ENCODE measurements around the gene HNRNPR.

HNRNPR gene

GRCh38 chr1:23303524-23303923, 40.6 kb downstream of the HNRNPR start:
- POLR2A ChIA-PET (ENCODE audit: low non-redundant PET): no interaction called here
- no peak for TF ChIP-seq CTCF (conservative IDR thresholded peaks at IDR 0.05; ENCODE audit: low read depth)
- CTCF ChIA-PET: no interaction called here
- DNase-seq (ENCODE audit: low spot score): no peak
- H3K27ac ChIP-seq: no peak overlapping the region

- DNase-seq (ENCODE audit: low spot score): no peak
- ChIA-PET CTCF (no interaction called here), POLR2A (ENCODE audit: low non-redundant PET) (no interaction called here)
- TF ChIP-seq CTCF (conservative IDR thresholded peaks at IDR 0.05; ENCODE audit: low read depth): no peak
- H3K27ac ChIP-seq: no peak overlapping the region
Observed at GRCh38 chr1:23296931-23297330, 47.2 kb downstream of the HNRNPR start.

GRCh38 chr1:23291706-23292105, 52.4 kb downstream of the HNRNPR start:
- ChIA-PET POLR2A (ENCODE audit: low non-redundant PET) (no interaction called here), CTCF (no interaction called here)
- no peak for TF ChIP-seq CTCF (conservative IDR thresholded peaks at IDR 0.05; ENCODE audit: low read depth)
- DNase-seq (ENCODE audit: low spot score): no peak
- H3K27ac ChIP-seq: no peak overlapping the region

- TF ChIP-seq CTCF (conservative IDR thresholded peaks at IDR 0.05; ENCODE audit: low read depth): no peak
- no peak overlapping the region for H3K27ac ChIP-seq
- no peak for DNase-seq (ENCODE audit: low spot score)
- ChIA-PET CTCF (no interaction called here), POLR2A (ENCODE audit: low non-redundant PET) (no interaction called here)
Observed at GRCh38 chr1:23290836-23291565, 53.1 kb downstream of the HNRNPR start.

GRCh38 chr1:23288671-23289070, 55.4 kb downstream of the HNRNPR start:
- TF ChIP-seq CTCF (conservative IDR thresholded peaks at IDR 0.05; ENCODE audit: low read depth): no peak
- ChIA-PET POLR2A (ENCODE audit: low non-redundant PET) (no interaction called here), CTCF (no interaction called here)
- no peak for DNase-seq (ENCODE audit: low spot score)
- H3K27ac ChIP-seq: no peak overlapping the region

GRCh38 chr1:23288201-23288600, 55.9 kb downstream of the HNRNPR start:
- CTCF ChIA-PET: no interaction called here
- TF ChIP-seq CTCF (conservative IDR thresholded peaks at IDR 0.05; ENCODE audit: low read depth): no peak
- POLR2A ChIA-PET (ENCODE audit: low non-redundant PET): no interaction called here

More at GRCh38 chr1:23288201-23288600, 55.9 kb downstream of the HNRNPR start:
- DNase-seq (ENCODE audit: low spot score): no peak
- H3K27ac ChIP-seq: no peak overlapping the region

Measured in RWPE1 (cell line).